HCT116 (cell line): ENCODE measurements around the gene CDK11B.
"Not testable (repeated sequence)": the region's sequence is repeated elsewhere in the genome, so short reads cannot be mapped to it uniquely, and the experiment has no call there.

Source experiments
- CTCF ChIP-seq, 3 experiments: fragments of 200-600 bp in 1 of 3; sonication (generic) in 1 of 3; IDR thresholded peaks in 2 of 3; conservative IDR thresholded peaks in 1 of 3; 2 replicates each; pipeline ENCODE4 v1.5.1; 2012 to 2017; ENCODE audit warnings: low read depth in 2 of 3, low read length in 2 of 3, antibody characterized with exemption in 1 of 3, borderline replicate concordance in 1 of 3, control low read depth in 1 of 3, mild to moderate bottlenecking in 1 of 3, mixed read lengths in 1 of 3, mixed run types in 1 of 3, moderate library complexity in 1 of 3; ENCODE audit not compliant: insufficient read depth in 1 of 3
- POLR2A ChIP-seq: IDR thresholded peaks from 2 replicates; pipeline ENCODE4 v1.7.0; 2011; ENCODE audit warnings: borderline replicate concordance; ENCODE audit not compliant: insufficient read depth, insufficient read length; ENCODE audit errors: extremely low read depth
- ZFX ChIP-seq: fragments of 450-650 bp; IDR thresholded peaks from 2 replicates; pipeline ENCODE4 v1.6.1; 2017

GRCh38 chr1:1704284-1704957 lies 45.6 kb upstream of the CDK11B start:
- TF ChIP-seq ZFX; CTCF (IDR thresholded peaks at IDR 0.05 in 2 of 3, conservative IDR thresholded peaks at IDR 0.05 in 1 of 3; ENCODE audit: borderline replicate concordance in 1 of 3, insufficient read depth in 1 of 3, low read depth in 2 of 3, low read length in 2 of 3); POLR2A: not testable (repeated sequence)
